Measurements from ENCODE around the gene TSEN54. TPM values are rescaled to one million over a fixed set of nuclear protein-coding genes. Genes with fewer than 3 reads are reported as not detected.

Gene TSEN54
- total and polyA plus RNA-seq, 8 donors: 14.9 to 105 (median 19.5) TPM

DNA sequence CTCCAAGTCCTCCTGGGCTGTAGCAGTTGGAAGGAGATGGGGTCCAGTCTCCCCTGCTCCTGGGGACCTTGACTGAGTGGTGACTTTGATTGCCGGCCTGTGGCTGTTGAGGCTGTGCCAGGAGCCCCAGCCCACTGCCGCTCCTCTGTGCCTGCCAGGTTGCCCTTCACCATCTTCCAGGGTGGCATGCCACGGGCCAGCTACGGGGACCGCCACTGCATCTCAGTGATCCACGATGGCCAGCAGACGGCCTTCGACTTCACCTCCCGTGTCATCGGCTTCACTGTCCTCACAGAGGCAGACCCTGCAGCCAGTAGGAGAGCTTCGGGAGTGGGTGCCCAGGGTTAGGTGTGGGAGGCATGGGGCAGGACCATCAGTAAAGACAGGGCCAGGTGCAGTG lies 47.9 kb downstream of the TSEN54 start:
- ATAC-seq (no peak), FAIRE-seq (no peak), DNase-seq (no peak)
- no peak overlapping the region for H3K4me3 ChIP-seq
- peaks cover 8 to 12% (median 10%) of the 10 kb centered on the region in 3 donors for H3K4me1 ChIP-seq
- WGBS, 2 donors: 93 to 94% methylated on average over 11 of the region's 11 CpGs
- H3K27ac ChIP-seq: no peak overlapping the region
- no peaks in the 10 kb centered on the region for H3K27me3 ChIP-seq
- peaks cover 0 to 62% (median 34%) of the 10 kb centered on the region in 3 donors for H3K36me3 ChIP-seq
- H3K9me3 ChIP-seq: no peaks in the 10 kb centered on the region
- intact Hi-C loops (cut with DNase I): no loop called here
- TF ChIP-seq, protein P1, sequence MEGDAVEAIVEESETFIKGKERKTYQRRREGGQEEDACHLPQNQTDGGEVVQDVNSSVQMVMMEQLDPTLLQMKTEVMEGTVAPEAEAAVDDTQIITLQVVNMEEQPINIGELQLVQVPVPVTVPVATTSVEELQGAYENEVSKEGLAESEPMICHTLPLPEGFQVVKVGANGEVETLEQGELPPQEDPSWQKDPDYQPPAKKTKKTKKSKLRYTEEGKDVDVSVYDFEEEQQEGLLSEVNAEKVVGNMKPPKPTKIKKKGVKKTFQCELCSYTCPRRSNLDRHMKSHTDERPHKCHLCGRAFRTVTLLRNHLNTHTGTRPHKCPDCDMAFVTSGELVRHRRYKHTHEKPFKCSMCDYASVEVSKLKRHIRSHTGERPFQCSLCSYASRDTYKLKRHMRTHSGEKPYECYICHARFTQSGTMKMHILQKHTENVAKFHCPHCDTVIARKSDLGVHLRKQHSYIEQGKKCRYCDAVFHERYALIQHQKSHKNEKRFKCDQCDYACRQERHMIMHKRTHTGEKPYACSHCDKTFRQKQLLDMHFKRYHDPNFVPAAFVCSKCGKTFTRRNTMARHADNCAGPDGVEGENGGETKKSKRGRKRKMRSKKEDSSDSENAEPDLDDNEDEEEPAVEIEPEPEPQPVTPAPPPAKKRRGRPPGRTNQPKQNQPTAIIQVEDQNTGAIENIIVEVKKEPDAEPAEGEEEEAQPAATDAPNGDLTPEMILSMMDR (IDR thresholded peaks at IDR 0.05): no peak

DNA sequence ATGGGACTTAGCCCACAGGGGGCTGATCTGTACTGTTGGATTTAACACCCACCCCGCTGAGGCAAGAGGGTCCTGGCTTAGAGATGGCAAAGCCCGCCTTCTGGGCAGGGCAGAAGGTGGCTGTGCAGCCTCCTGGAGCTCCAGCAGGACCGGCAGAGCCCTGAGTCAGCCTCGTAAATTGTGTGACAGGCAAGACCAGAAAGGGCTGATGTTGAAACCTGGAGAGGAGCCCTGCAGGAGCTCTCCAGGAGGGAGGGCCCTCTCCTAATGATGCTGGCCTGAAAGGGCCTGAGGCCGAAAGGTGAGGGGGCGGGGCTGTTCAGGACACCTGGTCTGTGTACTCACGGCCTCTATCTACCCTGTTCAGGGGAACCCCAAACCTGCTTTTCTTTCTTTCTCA lies 48.7 kb downstream of the TSEN54 start:
- DNase-seq (no peak), ATAC-seq (no peak), FAIRE-seq (no peak)
- Histone ChIP-seq H3K27ac (no peak overlapping the region), H3K4me3 (no peak overlapping the region), H3K9me3 (no peaks in the 10 kb centered on the region), H3K4me1 (peaks cover under 1 to 3% (median 1%) of the 10 kb centered on the region in 3 donors), H3K36me3 (peaks cover 0 to 68% (median 34%) of the 10 kb centered on the region in 3 donors), H3K27me3 (no peaks in the 10 kb centered on the region)
- WGBS, 2 donors: 90 to 93% methylated on average over 7 of the region's 7 CpGs
- intact Hi-C loops (cut with DNase I): no loop called here
- TF ChIP-seq, protein P1 (IDR thresholded peaks at IDR 0.05): no peak

DNA sequence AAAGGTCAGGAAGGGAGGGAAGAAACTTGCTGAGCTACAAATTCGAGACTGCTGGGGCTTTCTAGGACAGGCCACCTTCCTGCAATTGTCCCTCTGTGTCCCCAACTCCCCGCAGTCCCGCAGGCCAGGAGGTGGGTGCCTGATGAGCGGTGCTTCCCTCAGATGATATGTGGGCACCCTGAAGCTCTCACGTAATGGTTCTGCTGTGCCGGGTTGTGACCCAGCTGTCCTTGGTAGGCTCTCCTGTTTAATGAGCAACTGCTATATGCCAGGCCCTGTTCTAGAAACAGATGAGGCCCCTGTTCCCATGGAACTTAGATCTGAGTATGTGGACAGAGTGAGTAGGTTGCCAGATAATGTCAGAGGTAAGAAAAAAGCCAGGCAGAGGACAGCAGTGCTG lies 49.3 kb downstream of the TSEN54 start:
- ATAC-seq (no peak), FAIRE-seq (no peak), DNase-seq (no peak)
- WGBS, 2 donors: 88 to 94% methylated on average over 6 of the region's 6 CpGs
- intact Hi-C loops (cut with DNase I): no loop called here
- Histone ChIP-seq H3K9me3 (no peaks in the 10 kb centered on the region), H3K27ac (no peak overlapping the region), H3K36me3 (peaks cover 0 to 72% (median 40%) of the 10 kb centered on the region in 3 donors), H3K4me3 (no peak overlapping the region), H3K4me1 (no peaks in the 10 kb centered on the region), H3K27me3 (no peaks in the 10 kb centered on the region)
- TF ChIP-seq, protein P1 (IDR thresholded peaks at IDR 0.05): no peak

DNA sequence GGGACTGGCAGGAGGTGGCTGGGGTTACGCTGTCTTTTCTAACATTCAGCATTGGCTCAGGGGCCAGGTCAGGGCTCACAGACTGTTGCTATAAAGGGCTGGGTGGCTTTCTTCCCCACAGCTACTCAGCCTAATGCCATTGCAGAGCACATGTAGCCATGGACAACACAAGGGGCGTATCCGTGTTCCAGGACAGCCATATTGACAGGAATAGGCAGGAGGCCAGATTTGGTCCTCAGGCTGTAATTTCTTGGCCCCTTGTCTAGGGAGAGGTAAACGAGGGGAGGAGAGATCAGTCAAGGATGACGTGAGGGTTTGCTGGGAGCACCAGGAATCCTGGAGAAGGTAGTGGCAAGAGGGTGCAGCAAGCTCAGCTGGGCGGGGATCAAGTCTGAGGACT lies 50.1 kb downstream of the TSEN54 start:
- H3K36me3 ChIP-seq: peaks cover 0 to 80% (median 48%) of the 10 kb centered on the region in 3 donors

DNA sequence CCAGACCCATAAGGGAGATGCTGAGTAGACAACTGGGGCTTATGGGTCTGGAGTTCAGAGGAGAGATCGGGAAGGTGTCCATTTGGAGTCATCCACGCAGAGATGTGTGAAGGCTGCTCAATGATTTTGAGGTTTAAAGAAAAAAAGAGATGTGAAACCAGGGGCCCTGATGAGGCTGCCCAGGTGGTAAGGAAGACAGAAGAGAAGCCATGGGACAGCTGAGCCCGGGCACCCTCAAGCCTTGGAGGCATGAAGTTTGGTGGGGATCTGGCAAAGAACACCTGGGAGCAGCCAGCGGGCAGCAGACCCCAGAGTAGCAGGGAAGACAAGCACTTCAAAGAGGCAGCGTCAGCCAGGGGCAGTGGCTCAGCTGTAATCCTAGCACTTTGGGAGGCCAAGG lies 50.5 kb downstream of the TSEN54 start:
- Histone ChIP-seq H3K4me3 (no peak overlapping the region), H3K36me3 (peaks cover 0 to 84% (median 49%) of the 10 kb centered on the region in 3 donors), H3K4me1 (no peaks in the 10 kb centered on the region), H3K9me3 (no peaks in the 10 kb centered on the region), H3K27ac (no peak overlapping the region), H3K27me3 (no peaks in the 10 kb centered on the region)
- WGBS, 2 donors: 93 to 97% methylated on average over 5 of the region's 5 CpGs
- TF ChIP-seq, protein P1 (IDR thresholded peaks at IDR 0.05): no peak
- no peak for DNase-seq
- FAIRE-seq: no peak
- intact Hi-C loops (cut with DNase I): no loop called here
- ATAC-seq: no peak

More for the DNA sequence above, 50.1 kb downstream of the TSEN54 start:
- no peak for DNase-seq
- WGBS, 2 donors: 72 to 79% methylated on average over 6 of the region's 6 CpGs
- TF ChIP-seq, protein P1 (IDR thresholded peaks at IDR 0.05): no peak
- Histone ChIP-seq H3K27me3 (no peaks in the 10 kb centered on the region), H3K4me3 (no peak overlapping the region), H3K27ac (no peak overlapping the region), H3K9me3 (no peaks in the 10 kb centered on the region), H3K4me1 (no peaks in the 10 kb centered on the region)
- FAIRE-seq: no peak
- no peak for ATAC-seq
- intact Hi-C loops (cut with DNase I): no loop called here
